Activated CD4-positive, alpha-beta T cell treated with anti-CD3 and anti-CD28 coated beads for 36 hours (primary cell): ENCODE results near the gene MPZL2. TPM values are rescaled to one million over a fixed set of nuclear protein-coding genes. Genes with fewer than 3 reads are reported as not detected.

Experiments used
- ATAC-seq: fragments of 200-7000 bp; cut with Tn5 transposase; one replicate; pipeline ENCODE4 v1.10.0; 2021; ENCODE audit warnings: mild to moderate bottlenecking, moderate library complexity
- CTCF ChIA-PET: fragments of 350-600 bp; sonication (Branson Sonifier 250); formaldehyde crosslinking; loops from one replicate; lab custom pipeline; 2021; ENCODE audit warnings: antibody characterized with exemption; lab: Charles Lee
- POLR2A ChIA-PET: fragments of 350-600 bp; sonication (Branson Sonifier 250); formaldehyde crosslinking; loops from one replicate; lab custom pipeline; 2021; ENCODE audit warnings: antibody characterized with exemption, inconsistent platforms; lab: Charles Lee
- DNase-seq: peaks from one replicate; pipeline ENCODE4 v3.0.0-alpha.2; 2020
- H3K27ac Mint-ChIP-seq: one replicate; pipeline ENCODE4 v1.8.0; 2021; ENCODE audit warnings: mixed read lengths
- H3K27me3 Mint-ChIP-seq: one replicate; pipeline ENCODE4 v1.8.0; 2021; ENCODE audit warnings: mixed read lengths
- H3K36me3 Mint-ChIP-seq: one replicate; pipeline ENCODE4 v1.8.0; 2021; ENCODE audit warnings: low read depth, mixed read lengths
- H3K4me1 Mint-ChIP-seq: one replicate; pipeline ENCODE4 v1.8.0; 2021; ENCODE audit warnings: mixed read lengths
- H3K4me3 Mint-ChIP-seq: one replicate; pipeline ENCODE4 v1.8.0; 2021; ENCODE audit warnings: mild to moderate bottlenecking, moderate library complexity, mixed read lengths
- H3K9me3 Mint-ChIP-seq: one replicate; pipeline ENCODE4 v1.8.0; 2021; ENCODE audit warnings: low read depth, mixed read lengths
- intact Hi-C, 2 experiments: fragments of 100-400 bp; cut with DNase I in 1 of 2; cut with micrococcal nuclease in 1 of 2; formaldehyde crosslinking; loops; one replicate each; pipeline versions ENCODE4 v1.14.2 to v1.15.1; 2022 to 2024; cut with DNase I, micrococcal nuclease
- total RNA-seq, 2 experiments: library from RNA; stranded (reverse); gene quantifications; one replicate each; pipeline ENCODE4 v1.2.3, GENCODE V29; 2021

Gene MPZL2
- total RNA-seq, 2 experiments from 2014 or later, result 26.7 to 30.1 TPM

- H3K36me3 Mint-ChIP-seq, result peaks cover 71% of the 10 kb centered on the region
- CTCF ChIA-PET, result no interaction called here
- no peak for DNase-seq
- no peaks in the 10 kb centered on the region for H3K9me3 Mint-ChIP-seq
- no peak overlapping the region for H3K4me3 Mint-ChIP-seq
- H3K27me3 Mint-ChIP-seq, result no peaks in the 10 kb centered on the region
- H3K4me1 Mint-ChIP-seq, result peaks cover 67% of the 10 kb centered on the region
- POLR2A ChIA-PET, result no interaction called here
- ATAC-seq, result no peak
- H3K27ac Mint-ChIP-seq, result peak overlapping the region; percentile 70
- intact Hi-C loops, result no loop called here
Observed at GRCh38 chr11:118234833-118235232, 29.3 kb downstream of the MPZL2 start.

- ChIA-PET POLR2A (interaction anchor here (1.9 to 2.1 kb wide), 2 partner anchors 9 to 18 kb away, joined by 14 to 28 read pairs; partner anchors contain the start of gene JAML), CTCF (interaction anchor here (0.9 to 1.7 kb wide), 2 partner anchors 10 to 20 kb away, joined by 5 to 7 read pairs; partner anchors contain the start of gene JAML)
- DNase-seq, result no peak
- intact Hi-C loops, result loop anchor here (1.0 to 2.0 kb wide), 4 partner anchors 7 to 247 kb away; partner anchors contain the start of gene IL10RA (in 1 of the 2)
- no peak for ATAC-seq
- H3K27me3 Mint-ChIP-seq, result no peaks in the 10 kb centered on the region
- H3K36me3 Mint-ChIP-seq, result peaks cover 63% of the 10 kb centered on the region
- peak overlapping the region; percentile 91 for H3K27ac Mint-ChIP-seq
- no peaks in the 10 kb centered on the region for H3K9me3 Mint-ChIP-seq
- peaks cover 62% of the 10 kb centered on the region for H3K4me1 Mint-ChIP-seq
- no peak overlapping the region for H3K4me3 Mint-ChIP-seq
Observed at GRCh38 chr11:118233850-118234249, 30.2 kb downstream of the MPZL2 start.

GRCh38 chr11:118233377-118233776 lies 30.7 kb downstream of the MPZL2 start:
- peak overlapping the region; percentile 44 for H3K4me3 Mint-ChIP-seq
- intact Hi-C loops, result loop anchor here (1.0 to 2.0 kb wide), 4 partner anchors 8 to 247 kb away; partner anchors contain the start of gene IL10RA (in 1 of the 2)
- peak; percentile 16 for ATAC-seq
- no peaks in the 10 kb centered on the region for H3K27me3 Mint-ChIP-seq
- peak overlapping the region; percentile 91 for H3K27ac Mint-ChIP-seq
- ChIA-PET CTCF (interaction anchor here (0.9 to 4.2 kb wide), 5 partner anchors 9 to 35 kb away, joined by 4 to 22 read pairs (median 6); partner anchors contain the start of gene JAML), POLR2A (interaction anchor here (0.7 to 2.1 kb wide), 7 partner anchors 9 to 351 kb away, joined by 3 to 28 read pairs (median 3); partner anchors contain the start of gene JAML)
- peaks cover 61% of the 10 kb centered on the region for H3K4me1 Mint-ChIP-seq
- peaks cover 61% of the 10 kb centered on the region for H3K36me3 Mint-ChIP-seq
- no peak for DNase-seq
- H3K9me3 Mint-ChIP-seq, result no peaks in the 10 kb centered on the region

- no peaks in the 10 kb centered on the region for H3K27me3 Mint-ChIP-seq
- DNase-seq (peak; percentile 82), ATAC-seq (peak; percentile 89)
- H3K4me1 Mint-ChIP-seq, result peaks cover 62% of the 10 kb centered on the region
- H3K36me3 Mint-ChIP-seq, result peaks cover 62% of the 10 kb centered on the region
- ChIA-PET POLR2A (interaction anchor here (0.6 to 2.1 kb wide), 13 partner anchors 8 to 230 kb away, joined by 3 to 28 read pairs (median 3); partner anchors contain the start of gene JAML), CTCF (interaction anchor here (0.6 to 4.2 kb wide), 9 partner anchors 8 to 71 kb away, joined by 3 to 22 read pairs (median 4); partner anchors contain the start of genes JAML and MPZL3)
- peak overlapping the region; percentile 91 for H3K27ac Mint-ChIP-seq
- intact Hi-C loops, result loop anchor here (1.0 to 2.0 kb wide), 5 partner anchors 9 to 246 kb away; partner anchors contain the start of gene IL10RA (in 1 of the 2)
- H3K4me3 Mint-ChIP-seq, result peak overlapping the region; percentile 44
- H3K9me3 Mint-ChIP-seq, result no peaks in the 10 kb centered on the region
Observed at GRCh38 chr11:118232659-118233058, 31.4 kb downstream of the MPZL2 start.

- intact Hi-C loops, result no loop called here
- Mint-ChIP-seq H3K4me1 (peaks cover 62% of the 10 kb centered on the region), H3K36me3 (peaks cover 62% of the 10 kb centered on the region), H3K4me3 (no peak overlapping the region), H3K9me3 (no peaks in the 10 kb centered on the region), H3K27ac (no peak overlapping the region), H3K27me3 (no peaks in the 10 kb centered on the region)
- DNase-seq (no peak), ATAC-seq (no peak)
- ChIA-PET CTCF (interaction anchor here (4.2 kb wide), 1 partner anchor 14 kb away, joined by 22 read pairs; no protein-coding TSS in a partner anchor), POLR2A (no interaction called here)
Observed at GRCh38 chr11:118231461-118231860, 32.6 kb downstream of the MPZL2 start.

- ChIA-PET CTCF (interaction anchor here (1.3 to 4.2 kb wide), 2 partner anchors 12 to 13 kb away, joined by 4 to 22 read pairs; no protein-coding TSS in a partner anchor), POLR2A (interaction anchor here (0.5 to 1.6 kb wide), 3 partner anchors 13 to 772 kb away, joined by 3 to 5 read pairs (median 3); no protein-coding TSS in a partner anchor)
- Mint-ChIP-seq H3K36me3 (peaks cover 64% of the 10 kb centered on the region), H3K27me3 (no peaks in the 10 kb centered on the region), H3K4me3 (no peak overlapping the region), H3K9me3 (peaks cover 6% of the 10 kb centered on the region), H3K4me1 (peaks cover 61% of the 10 kb centered on the region), H3K27ac (no peak overlapping the region)
- peak; percentile 50 for DNase-seq
- intact Hi-C loops, result no loop called here
- no peak for ATAC-seq
Observed at GRCh38 chr11:118230088-118230487, 34.0 kb downstream of the MPZL2 start.

- H3K36me3 Mint-ChIP-seq, result peaks cover 58% of the 10 kb centered on the region
- peaks cover 7% of the 10 kb centered on the region for H3K9me3 Mint-ChIP-seq
- ChIA-PET CTCF (interaction anchor here (0.7 to 4.2 kb wide), 3 partner anchors 12 to 50 kb away, joined by 3 to 22 read pairs (median 3); no protein-coding TSS in a partner anchor), POLR2A (interaction anchor here (0.5 to 1.6 kb wide), 2 partner anchors 13 to 771 kb away, joined by 3 to 5 read pairs; no protein-coding TSS in a partner anchor)
- ATAC-seq (no peak), DNase-seq (no peak)
- peak overlapping the region; percentile 9 for H3K4me3 Mint-ChIP-seq
- no peak overlapping the region for H3K27ac Mint-ChIP-seq
- intact Hi-C loops, result loop anchor here in 1 of 2 experiments (5.0 to 10.0 kb wide), 3 partner anchors 563 to 1132 kb away; partner anchors contain the start of genes DDX6 and SIK3
- peaks cover 58% of the 10 kb centered on the region for H3K4me1 Mint-ChIP-seq
- no peaks in the 10 kb centered on the region for H3K27me3 Mint-ChIP-seq
Observed at GRCh38 chr11:118229274-118229847, 34.7 kb downstream of the MPZL2 start.

GRCh38 chr11:118227865-118228785 lies 36.0 kb downstream of the MPZL2 start:
- no peak overlapping the region for H3K27ac Mint-ChIP-seq
- CTCF ChIA-PET, result interaction anchor here (1.7 to 4.2 kb wide), 3 partner anchors 12 to 18 kb away, joined by 6 to 36 read pairs (median 16); no protein-coding TSS in a partner anchor
- H3K36me3 Mint-ChIP-seq, result peaks cover 54% of the 10 kb centered on the region
- no peaks in the 10 kb centered on the region for H3K27me3 Mint-ChIP-seq
- POLR2A ChIA-PET, result interaction anchor here (1.4 to 4.2 kb wide), 3 partner anchors 12 to 111 kb away, joined by 6 to 44 read pairs (median 42); no protein-coding TSS in a partner anchor
- ATAC-seq (no peak), DNase-seq (no peak)
- intact Hi-C loops, result loop anchor here (1.0 to 10.0 kb wide), 4 partner anchors 11 to 1131 kb away; partner anchors contain the start of genes DDX6 (in 1 of the 2) and SIK3 (in 1 of the 2)
- H3K9me3 Mint-ChIP-seq, result peaks cover 7% of the 10 kb centered on the region
- peaks cover 49% of the 10 kb centered on the region for H3K4me1 Mint-ChIP-seq
- peak overlapping the region; percentile 15 for H3K4me3 Mint-ChIP-seq

GRCh38 chr11:118226781-118227180 lies 37.3 kb downstream of the MPZL2 start:
- DNase-seq, result no peak
- intact Hi-C loops, result loop anchor here (1.0 to 10.0 kb wide), 4 partner anchors 13 to 1129 kb away; partner anchors contain the start of genes DDX6 (in 1 of the 2) and SIK3 (in 1 of the 2)
- H3K4me1 Mint-ChIP-seq, result peaks cover 52% of the 10 kb centered on the region

GRCh38 chr11:118226296-118226695 lies 37.8 kb downstream of the MPZL2 start:
- intact Hi-C loops, result loop anchor here in 1 of 2 experiments (5.0 to 10.0 kb wide), 3 partner anchors 566 to 1129 kb away; partner anchors contain the start of genes DDX6 and SIK3
- Mint-ChIP-seq H3K27me3 (no peaks in the 10 kb centered on the region), H3K4me1 (peaks cover 56% of the 10 kb centered on the region), H3K36me3 (peaks cover 60% of the 10 kb centered on the region), H3K4me3 (peak overlapping the region; percentile 9), H3K9me3 (peaks cover 7% of the 10 kb centered on the region), H3K27ac (no peak overlapping the region)
- POLR2A ChIA-PET, result interaction anchor here (1.4 to 4.2 kb wide), 3 partner anchors 11 to 113 kb away, joined by 6 to 44 read pairs (median 42); no protein-coding TSS in a partner anchor
- peak; percentile 41 for DNase-seq
- ATAC-seq, result no peak
- CTCF ChIA-PET, result interaction anchor here (1.7 to 4.2 kb wide), 5 partner anchors 11 to 27 kb away, joined by 6 to 36 read pairs (median 16); no protein-coding TSS in a partner anchor

More at GRCh38 chr11:118226781-118227180, 37.3 kb downstream of the MPZL2 start:
- POLR2A ChIA-PET, result interaction anchor here (1.4 to 4.2 kb wide), 3 partner anchors 12 to 113 kb away, joined by 6 to 44 read pairs (median 42); no protein-coding TSS in a partner anchor
- CTCF ChIA-PET, result interaction anchor here (0.6 to 4.2 kb wide), 6 partner anchors 11 to 222 kb away, joined by 3 to 36 read pairs (median 11); no protein-coding TSS in a partner anchor
- Mint-ChIP-seq H3K4me3 (peak overlapping the region; percentile 30), H3K36me3 (peaks cover 58% of the 10 kb centered on the region), H3K27ac (no peak overlapping the region), H3K9me3 (peaks cover 7% of the 10 kb centered on the region), H3K27me3 (no peaks in the 10 kb centered on the region)
- ATAC-seq, result peak; percentile 17
